HepG2 (cell line): ENCODE data around the gene ZBTB46. TPM values are rescaled to one million over a fixed set of nuclear protein-coding genes. Genes with fewer than 3 reads are reported as not detected.

Source experiments
- BHLHE40 ChIP-seq: IDR thresholded peaks from 2 replicates; pipeline ENCODE4 v1.6.1; 2011; ENCODE audit warnings: low read length, improper control_type of control experiment
- BORCS8-MEF2B ChIP-seq: sonication (generic); formaldehyde crosslinking; IDR thresholded peaks from 2 replicates; pipeline ENCODE4 v1.8.0; 2022; ENCODE audit warnings: mild to moderate bottlenecking, missing genetic modification reagents
- HNRNPLL ChIP-seq: fragments of 200-400 bp; formaldehyde crosslinking; IDR thresholded peaks from 2 replicates; pipeline ENCODE4 v1.6.1; 2017; ENCODE audit warnings: mild to moderate bottlenecking, low read depth, low read length; ENCODE audit not compliant: poor library complexity, severe bottlenecking
- IKZF5 ChIP-seq: IDR thresholded peaks from 2 replicates; pipeline ENCODE4 v1.6.1; 2018; ENCODE audit warnings: missing genetic modification reagents, mild to moderate bottlenecking, missing compliant biosample characterization
- KLF16 ChIP-seq, 2 experiments: sonication (generic) in 1 of 2; formaldehyde crosslinking in 1 of 2; IDR thresholded peaks; 2 replicates each; pipeline versions ENCODE4 v1.6.1 to v1.8.0; 2016 to 2023; ENCODE audit warnings: missing genetic modification reagents in 2 of 2, missing compliant biosample characterization in 1 of 2
- MTA3 ChIP-seq: sonication (generic); formaldehyde crosslinking; IDR thresholded peaks from 2 replicates; pipeline ENCODE4 v1.4.0; 2020; ENCODE audit warnings: missing genetic modification reagents
- NRL ChIP-seq: sonication (generic); formaldehyde crosslinking; IDR thresholded peaks from 2 replicates; pipeline ENCODE4 v1.5.0; 2020; ENCODE audit warnings: missing genetic modification reagents, mild to moderate bottlenecking, moderate library complexity, borderline replicate concordance
- REL ChIP-seq: sonication (generic); formaldehyde crosslinking; conservative IDR thresholded peaks from 2 replicates; pipeline ENCODE4 v1.8.0; 2022; ENCODE audit warnings: mild to moderate bottlenecking, missing genetic modification reagents, moderate library complexity
- REPIN1 ChIP-seq: sonication (generic); formaldehyde crosslinking; IDR thresholded peaks from 2 replicates; pipeline ENCODE4 v1.8.0; 2022; ENCODE audit warnings: missing genetic modification reagents, low read depth, mild to moderate bottlenecking, borderline replicate concordance
- SMC3 ChIP-seq: IDR thresholded peaks from 2 replicates; pipeline ENCODE4 v1.6.1; 2011; ENCODE audit warnings: low read length, improper control_type of control experiment
- YEATS2 ChIP-seq: sonication (generic); formaldehyde crosslinking; IDR thresholded peaks from 2 replicates; pipeline ENCODE4 v1.4.0; 2020; ENCODE audit warnings: missing genetic modification reagents, borderline replicate concordance
- ZNF138 ChIP-seq: sonication (generic); formaldehyde crosslinking; IDR thresholded peaks from 2 replicates; pipeline ENCODE4 v1.5.0; 2020; ENCODE audit warnings: mild to moderate bottlenecking, low read depth, missing genetic modification reagents
- ZNF281 ChIP-seq: sonication (generic); formaldehyde crosslinking; IDR thresholded peaks from 2 replicates; pipeline ENCODE4 v1.4.0; 2020; ENCODE audit warnings: missing genetic modification reagents, borderline replicate concordance
- ZNF891 ChIP-seq: sonication (generic); formaldehyde crosslinking; IDR thresholded peaks from 2 replicates; pipeline ENCODE4 v1.5.0; 2020; ENCODE audit warnings: mild to moderate bottlenecking, missing genetic modification reagents
- polyA plus RNA-seq, 8 experiments: library from polyadenylated mRNA; depleted of rRNA in 3 of 8; stranded (reverse) in 7 of 8; unstranded in 1 of 8; fragments of >200 nt; fragmentation: Illumina TruSeq in 4 of 8; extraction: Trizol in 4 of 8; gene quantifications; 2 replicates each; pipeline versions ENCODE4 v1.2.1 to v1.2.3, GENCODE V29; 2011 to 2016; ENCODE audit warnings: low read depth in 4 of 8, missing spikeins in 1 of 8, mixed read lengths in 1 of 8; ENCODE audit not compliant: insufficient read depth in 1 of 8
- total RNA-seq, 5 experiments: library from RNA; depleted of rRNA; stranded (reverse); fragments of >200 nt; fragmentation: Illumina TruSeq; extraction: Trizol; gene quantifications; 2 replicates each; pipeline ENCODE4 v1.2.3, GENCODE V29; 2016; ENCODE audit warnings: low read depth in 1 of 5
- TF ChIP-seq, protein P1 (sequence below): sonication (generic); formaldehyde crosslinking; IDR thresholded peaks from 2 replicates; pipeline ENCODE4; 2020; ENCODE audit warnings: missing genetic modification reagents, mild to moderate bottlenecking, borderline replicate concordance
- TF ChIP-seq, protein P2 (sequence below): sonication (generic); formaldehyde crosslinking; IDR thresholded peaks from 2 replicates; pipeline ENCODE4 v1.4.0; 2020; ENCODE audit warnings: missing genetic modification reagents

Gene ZBTB46
- total and polyA plus RNA-seq, 2 of the 13 experiments (the other 11 are each of a cell fraction or from before 2014, with no cell fraction given), result 1.6 to 13.5 TPM

- TF ChIP-seq MTA3 (CRISPR knock-in tag) (no peak), HNRNPLL (no peak), ZNF138 (no peak), YEATS2 (0 out of 2 replicates have a peak, but pooled peaks have one; percentile 42), REL (no peak), BHLHE40 (peak; percentile 72), IKZF5 (CRISPR knock-in tag) (0 out of 2 replicates have a peak, but pooled peaks have one; percentile 48), KLF16 (CRISPR knock-in tag; IDR thresholded peaks at IDR 0.05) (peak in 1 of 2 experiments; percentile 42; a peak in 1 of 4 replicates), NRL (CRISPR knock-in tag) (no peak), ZNF281 (CRISPR knock-in tag) (0 out of 2 replicates have a peak, but pooled peaks have one; percentile 4), BORCS8-MEF2B (CRISPR knock-in tag) (peak; percentile 70; the same call in 1 of the 2 replicates), REPIN1 (CRISPR knock-in tag) (no peak), ZNF891 (CRISPR knock-in tag) (peak; percentile 48; the same call in 1 of the 2 replicates), SMC3 (peak; percentile 76)
- TF ChIP-seq, protein P1, sequence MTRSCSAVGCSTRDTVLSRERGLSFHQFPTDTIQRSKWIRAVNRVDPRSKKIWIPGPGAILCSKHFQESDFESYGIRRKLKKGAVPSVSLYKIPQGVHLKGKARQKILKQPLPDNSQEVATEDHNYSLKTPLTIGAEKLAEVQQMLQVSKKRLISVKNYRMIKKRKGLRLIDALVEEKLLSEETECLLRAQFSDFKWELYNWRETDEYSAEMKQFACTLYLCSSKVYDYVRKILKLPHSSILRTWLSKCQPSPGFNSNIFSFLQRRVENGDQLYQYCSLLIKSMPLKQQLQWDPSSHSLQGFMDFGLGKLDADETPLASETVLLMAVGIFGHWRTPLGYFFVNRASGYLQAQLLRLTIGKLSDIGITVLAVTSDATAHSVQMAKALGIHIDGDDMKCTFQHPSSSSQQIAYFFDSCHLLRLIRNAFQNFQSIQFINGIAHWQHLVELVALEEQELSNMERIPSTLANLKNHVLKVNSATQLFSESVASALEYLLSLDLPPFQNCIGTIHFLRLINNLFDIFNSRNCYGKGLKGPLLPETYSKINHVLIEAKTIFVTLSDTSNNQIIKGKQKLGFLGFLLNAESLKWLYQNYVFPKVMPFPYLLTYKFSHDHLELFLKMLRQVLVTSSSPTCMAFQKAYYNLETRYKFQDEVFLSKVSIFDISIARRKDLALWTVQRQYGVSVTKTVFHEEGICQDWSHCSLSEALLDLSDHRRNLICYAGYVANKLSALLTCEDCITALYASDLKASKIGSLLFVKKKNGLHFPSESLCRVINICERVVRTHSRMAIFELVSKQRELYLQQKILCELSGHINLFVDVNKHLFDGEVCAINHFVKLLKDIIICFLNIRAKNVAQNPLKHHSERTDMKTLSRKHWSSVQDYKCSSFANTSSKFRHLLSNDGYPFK (CRISPR knock-in tag), result 0 out of 2 replicates have a peak, but pooled peaks have one; percentile 23
- TF ChIP-seq, protein P2, sequence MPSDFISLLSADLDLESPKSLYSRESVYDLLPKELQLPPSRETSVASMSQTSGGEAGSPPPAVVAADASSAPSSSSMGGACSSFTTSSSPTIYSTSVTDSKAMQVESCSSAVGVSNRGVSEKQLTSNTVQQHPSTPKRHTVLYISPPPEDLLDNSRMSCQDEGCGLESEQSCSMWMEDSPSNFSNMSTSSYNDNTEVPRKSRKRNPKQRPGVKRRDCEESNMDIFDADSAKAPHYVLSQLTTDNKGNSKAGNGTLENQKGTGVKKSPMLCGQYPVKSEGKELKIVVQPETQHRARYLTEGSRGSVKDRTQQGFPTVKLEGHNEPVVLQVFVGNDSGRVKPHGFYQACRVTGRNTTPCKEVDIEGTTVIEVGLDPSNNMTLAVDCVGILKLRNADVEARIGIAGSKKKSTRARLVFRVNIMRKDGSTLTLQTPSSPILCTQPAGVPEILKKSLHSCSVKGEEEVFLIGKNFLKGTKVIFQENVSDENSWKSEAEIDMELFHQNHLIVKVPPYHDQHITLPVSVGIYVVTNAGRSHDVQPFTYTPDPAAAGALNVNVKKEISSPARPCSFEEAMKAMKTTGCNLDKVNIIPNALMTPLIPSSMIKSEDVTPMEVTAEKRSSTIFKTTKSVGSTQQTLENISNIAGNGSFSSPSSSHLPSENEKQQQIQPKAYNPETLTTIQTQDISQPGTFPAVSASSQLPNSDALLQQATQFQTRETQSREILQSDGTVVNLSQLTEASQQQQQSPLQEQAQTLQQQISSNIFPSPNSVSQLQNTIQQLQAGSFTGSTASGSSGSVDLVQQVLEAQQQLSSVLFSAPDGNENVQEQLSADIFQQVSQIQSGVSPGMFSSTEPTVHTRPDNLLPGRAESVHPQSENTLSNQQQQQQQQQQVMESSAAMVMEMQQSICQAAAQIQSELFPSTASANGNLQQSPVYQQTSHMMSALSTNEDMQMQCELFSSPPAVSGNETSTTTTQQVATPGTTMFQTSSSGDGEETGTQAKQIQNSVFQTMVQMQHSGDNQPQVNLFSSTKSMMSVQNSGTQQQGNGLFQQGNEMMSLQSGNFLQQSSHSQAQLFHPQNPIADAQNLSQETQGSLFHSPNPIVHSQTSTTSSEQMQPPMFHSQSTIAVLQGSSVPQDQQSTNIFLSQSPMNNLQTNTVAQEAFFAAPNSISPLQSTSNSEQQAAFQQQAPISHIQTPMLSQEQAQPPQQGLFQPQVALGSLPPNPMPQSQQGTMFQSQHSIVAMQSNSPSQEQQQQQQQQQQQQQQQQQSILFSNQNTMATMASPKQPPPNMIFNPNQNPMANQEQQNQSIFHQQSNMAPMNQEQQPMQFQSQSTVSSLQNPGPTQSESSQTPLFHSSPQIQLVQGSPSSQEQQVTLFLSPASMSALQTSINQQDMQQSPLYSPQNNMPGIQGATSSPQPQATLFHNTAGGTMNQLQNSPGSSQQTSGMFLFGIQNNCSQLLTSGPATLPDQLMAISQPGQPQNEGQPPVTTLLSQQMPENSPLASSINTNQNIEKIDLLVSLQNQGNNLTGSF, result no peak
Observed at GRCh38 chr20:63819224-63819921, 11.7 kb downstream of the ZBTB46 start (continued).
